LoVo (cell line): ENCODE data around the gene RTN4RL1.

ENCODE experiments used
- DNase-seq: peaks from one replicate; pipeline ENCODE4 v3.0.0-alpha.2; 2016; ENCODE audit warnings: low spot score

Gene RTN4RL1

DNA sequence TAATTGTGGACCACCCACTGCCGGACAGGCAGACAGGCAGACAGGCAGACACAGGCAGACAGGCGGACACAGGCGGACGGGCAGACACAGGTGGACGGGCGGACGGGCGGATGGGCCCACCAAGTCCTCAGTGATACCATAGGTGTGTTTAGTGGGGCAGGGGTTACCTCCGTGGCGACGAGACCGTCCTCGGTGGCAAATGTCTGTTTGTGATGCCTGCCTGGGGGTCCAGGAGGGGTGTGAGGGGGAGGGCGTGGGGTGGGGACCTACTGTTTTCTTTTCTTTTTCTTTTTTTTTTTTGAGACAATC, 76.7 kb downstream of the RTN4RL1 start:
- no peak for DNase-seq

DNA sequence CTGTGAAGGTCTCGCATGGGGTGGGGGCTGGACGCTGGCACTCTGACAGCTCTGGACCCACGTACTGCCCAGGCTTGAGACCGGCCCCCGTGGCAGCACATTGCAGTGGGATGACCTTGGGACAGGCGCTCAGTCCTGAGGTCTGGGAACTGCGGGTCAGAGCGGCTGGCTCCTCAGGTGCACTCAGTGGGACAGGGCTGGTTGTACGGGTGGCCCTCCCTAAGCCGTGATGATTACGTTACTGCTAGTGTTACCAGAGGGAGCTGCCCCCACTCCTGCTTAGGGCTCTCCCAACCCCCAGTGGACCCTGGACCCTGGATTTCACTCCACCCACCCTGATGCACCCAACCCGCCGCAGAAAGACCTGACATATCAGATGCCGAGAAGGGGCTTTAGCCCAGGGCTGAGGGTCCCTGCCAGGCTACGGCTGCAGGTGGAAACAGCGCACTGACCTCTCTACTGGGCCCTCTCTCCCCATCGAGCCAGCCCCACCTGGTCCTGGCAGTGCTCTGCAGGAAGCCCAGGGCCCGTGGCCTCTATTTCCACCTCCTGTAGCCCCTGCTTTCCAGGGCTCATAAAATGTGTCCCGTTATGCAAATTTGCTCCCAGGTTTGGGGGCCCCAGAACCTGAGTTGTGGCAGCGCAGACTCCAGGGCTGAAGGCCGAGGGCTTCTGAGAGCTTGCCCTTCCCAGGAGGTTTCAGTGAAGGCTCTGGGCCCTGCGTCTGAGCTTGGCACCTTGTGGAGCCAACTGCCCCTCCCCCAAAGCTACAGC, 77.2 kb downstream of the RTN4RL1 start:
- no peak for DNase-seq

DNA sequence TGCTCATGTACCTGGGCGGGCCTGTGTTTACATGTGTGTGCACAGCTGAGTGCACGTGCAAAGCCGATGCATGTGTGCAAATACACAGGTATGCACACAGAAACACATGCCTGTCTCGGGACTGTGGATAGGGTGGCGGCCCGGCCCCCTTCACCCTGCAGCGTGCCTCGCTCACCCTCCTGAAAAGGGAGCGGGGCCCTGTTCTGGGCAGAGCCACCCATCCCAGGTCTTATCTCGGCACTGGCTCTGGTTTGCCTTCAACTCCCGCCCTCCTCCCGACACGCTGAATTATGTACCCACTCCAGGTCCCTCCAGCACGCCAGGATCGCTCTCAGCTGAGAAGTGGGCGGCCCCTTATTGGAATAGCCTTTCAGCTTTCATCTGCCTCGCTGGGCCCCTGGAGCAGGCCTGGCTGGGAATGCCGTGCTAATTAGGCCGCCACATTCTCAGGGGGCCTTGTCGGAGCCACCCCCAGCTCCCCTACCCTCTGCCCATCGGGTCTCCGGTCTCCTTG, 77.8 kb downstream of the RTN4RL1 start:
- DNase-seq = no peak

DNA sequence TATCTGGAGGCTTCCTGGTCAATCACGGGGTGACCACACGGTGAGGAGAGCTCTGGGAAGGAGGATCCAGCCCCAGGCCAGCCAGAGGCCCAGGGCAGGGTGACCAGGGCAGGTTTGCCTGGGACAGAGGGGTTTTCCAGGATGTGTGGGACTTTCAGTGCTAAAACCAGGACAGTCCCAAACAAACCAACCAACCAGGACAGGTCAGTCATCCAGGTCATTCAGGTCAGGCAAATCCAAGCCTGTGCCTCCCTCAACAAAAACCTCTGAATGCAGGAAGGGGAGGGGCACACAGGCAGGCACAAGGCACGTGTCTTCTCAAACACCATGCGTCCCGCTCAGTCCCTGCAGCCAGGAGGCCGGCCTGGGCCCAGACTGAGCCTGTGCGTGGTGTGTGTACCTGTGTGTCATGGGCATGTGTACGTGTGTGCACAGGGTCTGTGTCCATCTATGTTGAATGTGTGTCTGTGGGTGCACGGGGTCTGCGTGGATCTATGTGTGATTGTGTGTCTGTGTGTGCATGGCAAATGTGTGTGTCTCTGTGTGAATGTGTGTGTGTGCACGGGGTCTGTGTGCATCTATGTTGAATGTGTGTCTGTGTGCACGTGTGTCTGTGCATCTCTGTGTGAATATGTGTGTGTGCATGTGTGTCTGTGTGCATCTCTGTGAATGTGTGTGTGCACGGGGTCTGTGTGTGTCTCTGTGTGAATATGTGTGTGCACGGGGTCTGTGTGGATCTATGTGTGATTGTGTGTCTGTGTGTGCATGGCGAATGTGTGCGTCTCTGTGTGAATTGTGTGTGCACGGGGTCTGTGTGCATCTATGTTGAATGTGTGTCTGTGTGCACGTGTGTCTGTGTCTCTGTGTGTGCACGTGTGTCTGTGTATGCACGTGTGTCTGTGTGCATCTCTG, 78.9 kb downstream of the RTN4RL1 start:
- DNase-seq = no peak

DNA sequence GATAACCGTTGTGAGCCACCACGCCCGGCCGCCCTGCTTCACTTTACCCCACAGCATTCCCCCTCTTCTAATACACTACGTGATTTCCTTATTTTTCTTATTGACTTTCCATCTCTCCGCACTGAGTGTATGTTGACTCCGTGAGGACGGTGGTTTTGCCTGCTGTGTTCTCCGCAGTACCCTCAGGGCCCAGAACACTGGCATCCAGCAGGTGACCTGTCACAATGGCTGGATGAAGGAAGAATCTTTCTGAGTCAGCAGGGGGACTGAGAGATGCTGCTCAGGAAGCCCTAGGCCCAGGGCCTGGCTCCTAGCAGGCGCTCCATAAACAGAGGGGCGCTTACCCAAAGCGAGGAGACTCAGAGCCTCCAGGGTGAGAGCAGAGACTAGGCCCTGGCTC, 79.5 kb downstream of the RTN4RL1 start:
- DNase-seq = no peak

DNA sequence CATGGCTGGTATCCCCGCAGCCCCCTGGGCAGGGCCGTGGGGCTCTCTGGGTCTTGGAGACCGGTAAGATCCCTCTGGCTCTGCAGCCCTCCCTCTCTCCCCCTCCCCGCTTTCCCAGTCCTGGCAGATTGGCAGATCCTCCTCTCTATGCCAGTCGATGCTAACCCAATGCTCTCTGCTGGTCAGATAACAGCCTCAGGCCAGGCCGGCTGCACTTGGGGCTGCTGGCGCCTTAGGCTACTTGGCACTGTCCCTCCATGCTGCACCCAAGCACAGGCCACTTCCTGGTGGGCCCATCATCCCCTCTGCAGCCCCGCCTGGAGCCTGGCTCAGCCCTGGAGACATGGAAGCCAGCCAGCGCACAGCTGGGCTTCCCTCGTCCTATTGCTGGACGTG, 81.7 kb downstream of the RTN4RL1 start:
- DNase-seq = no peak

DNA sequence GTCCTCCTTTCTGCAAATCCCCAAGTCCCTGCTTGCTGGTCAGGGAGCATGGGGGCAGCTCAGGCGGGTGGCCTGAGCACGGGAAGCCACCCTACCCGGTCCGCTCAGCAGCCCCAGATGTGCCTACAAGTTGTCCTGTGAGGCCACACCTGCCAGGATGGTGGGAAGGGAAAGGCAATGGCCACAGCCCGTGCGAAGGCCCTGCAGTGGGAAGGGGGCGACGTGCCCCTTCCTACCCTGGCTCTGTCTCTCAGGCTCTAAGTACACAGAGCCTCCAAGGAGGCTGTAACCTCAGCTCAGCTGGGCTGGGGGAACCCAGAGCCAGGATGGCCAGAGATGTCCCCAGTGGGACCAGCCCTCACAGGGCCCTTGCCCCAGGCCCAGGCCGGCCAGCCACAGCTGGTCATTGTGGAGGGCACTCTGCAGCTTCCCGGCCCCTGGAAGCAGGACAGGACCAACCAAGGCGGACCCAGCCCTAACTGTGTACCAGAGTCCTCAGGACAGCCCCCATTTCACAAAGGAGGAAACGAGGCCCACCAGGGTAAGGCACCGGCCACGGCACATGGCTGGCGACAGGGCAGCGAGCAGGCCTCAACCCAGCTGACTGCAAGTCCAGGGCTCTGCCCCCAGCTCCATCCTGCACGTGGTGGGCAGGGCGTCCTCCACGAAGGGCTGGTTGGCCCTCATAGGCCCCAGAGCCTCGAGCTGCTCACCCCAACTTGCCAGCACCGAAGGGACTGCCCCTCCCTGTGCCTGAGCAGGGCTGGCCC, 82.3 kb downstream of the RTN4RL1 start:
- no peak for DNase-seq

DNA sequence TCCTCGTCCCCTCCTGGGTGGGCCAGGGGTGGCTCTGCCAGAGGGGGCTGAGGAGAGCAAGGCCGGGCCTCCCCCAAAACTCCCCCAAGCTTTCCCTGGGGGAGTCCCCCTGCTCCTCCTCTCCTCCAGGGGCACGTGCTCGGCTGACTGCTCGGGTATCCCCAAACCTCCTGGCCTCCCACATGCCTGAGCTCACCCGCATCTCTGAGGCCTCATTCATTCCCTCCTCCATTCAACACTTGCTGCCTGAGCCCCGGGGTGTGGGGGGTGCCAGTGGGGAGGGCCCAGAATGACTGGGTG, 83.1 kb downstream of the RTN4RL1 start:
- no peak for DNase-seq

DNA sequence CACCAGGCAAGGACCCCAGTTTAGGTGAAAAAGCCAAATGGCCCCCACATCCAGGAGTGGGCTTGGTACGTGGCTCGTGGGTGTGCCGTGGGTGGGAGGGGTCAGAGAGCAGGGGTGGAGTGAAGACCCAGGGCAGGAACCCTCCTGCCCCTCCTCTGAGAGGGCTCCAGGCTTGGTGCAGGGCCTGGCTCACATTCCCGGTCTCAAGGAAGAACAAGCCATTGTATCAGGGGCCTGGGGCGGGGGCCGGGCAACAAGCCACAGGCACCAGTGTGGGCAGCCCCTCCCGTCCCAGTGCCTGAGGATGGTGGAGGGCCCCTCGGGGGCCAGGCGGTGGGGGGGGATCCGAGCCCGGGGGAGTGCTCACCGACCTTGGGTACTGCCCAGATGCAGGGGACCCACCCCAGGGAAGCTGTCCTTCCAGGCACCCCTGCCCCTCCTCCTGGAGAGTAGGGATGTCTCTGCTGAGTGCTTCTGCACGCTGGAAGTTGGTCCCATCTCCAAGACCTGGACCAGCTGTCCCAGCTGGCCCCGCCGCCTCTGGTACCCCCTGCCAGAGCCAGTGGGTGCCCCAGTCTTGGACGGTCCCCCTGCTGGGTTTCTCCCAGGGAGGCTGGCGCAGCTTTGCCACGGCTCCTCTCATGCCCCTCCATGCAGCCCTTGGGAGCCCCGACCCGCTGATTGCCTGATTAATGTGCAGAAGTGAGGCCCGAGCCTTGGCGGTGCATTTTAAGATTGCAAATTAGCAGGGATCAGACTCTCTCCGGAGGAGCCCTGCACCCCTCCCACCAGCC, 83.7 kb downstream of the RTN4RL1 start:
- no peak for DNase-seq

DNA sequence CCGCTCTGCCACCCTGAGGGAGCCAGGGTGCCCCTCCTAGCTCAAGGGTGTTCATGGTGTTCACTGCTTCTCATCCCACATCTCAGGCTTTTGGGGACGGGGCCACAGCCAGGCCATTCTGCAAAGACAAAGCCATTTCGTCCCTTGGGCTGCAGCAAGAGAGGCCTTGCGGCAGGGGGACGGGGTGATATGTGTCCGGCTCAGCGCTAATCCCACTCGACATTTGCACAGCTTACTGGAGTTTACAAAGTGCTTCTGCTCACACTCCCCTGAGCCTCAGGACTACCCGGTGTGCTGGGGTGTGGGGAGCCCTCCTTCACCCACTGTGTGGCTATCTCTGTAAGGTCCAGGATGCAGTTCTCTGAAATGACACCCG, 84.3 kb downstream of the RTN4RL1 start:
- no peak for DNase-seq

DNA sequence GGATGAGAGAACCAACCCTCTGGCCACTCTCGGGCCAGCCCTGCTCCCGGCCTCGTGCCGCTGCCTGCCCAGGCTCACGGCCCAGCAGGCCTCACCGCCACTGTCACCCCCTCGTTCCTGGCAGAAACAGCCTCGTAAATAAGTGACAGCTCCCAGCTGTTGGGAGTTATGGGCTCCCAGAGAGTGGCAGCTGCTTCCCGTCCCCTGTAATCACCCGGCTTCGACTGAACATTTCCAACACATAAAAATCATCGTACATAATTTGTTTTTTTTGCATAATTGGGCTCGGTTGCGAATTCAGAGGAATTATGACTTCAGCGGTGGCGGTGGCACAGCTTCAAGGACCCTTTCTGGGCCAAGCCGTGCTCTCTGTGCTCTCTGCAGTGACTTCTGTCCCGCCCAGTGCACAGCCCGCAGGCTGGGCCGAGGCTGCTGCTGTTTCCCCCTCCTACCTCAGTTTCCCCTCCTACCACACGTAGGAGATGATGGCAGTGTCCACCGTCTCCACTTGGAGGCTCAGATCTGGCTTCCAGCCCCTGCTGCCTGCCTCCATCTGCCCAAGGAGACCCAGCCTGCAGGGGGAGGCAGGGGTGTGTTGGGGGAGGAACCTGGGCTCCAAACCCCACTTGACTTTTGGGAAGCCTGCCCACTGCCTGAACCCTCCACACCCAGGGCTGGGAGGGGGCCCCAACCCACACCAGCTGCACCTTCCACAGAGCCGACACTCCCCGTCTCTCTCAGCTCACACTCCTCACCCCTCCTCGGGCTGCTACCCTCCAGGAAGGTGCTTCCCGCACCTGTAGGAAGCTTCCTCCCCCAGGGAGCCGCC, 84.9 kb downstream of the RTN4RL1 start:
- no peak for DNase-seq

DNA sequence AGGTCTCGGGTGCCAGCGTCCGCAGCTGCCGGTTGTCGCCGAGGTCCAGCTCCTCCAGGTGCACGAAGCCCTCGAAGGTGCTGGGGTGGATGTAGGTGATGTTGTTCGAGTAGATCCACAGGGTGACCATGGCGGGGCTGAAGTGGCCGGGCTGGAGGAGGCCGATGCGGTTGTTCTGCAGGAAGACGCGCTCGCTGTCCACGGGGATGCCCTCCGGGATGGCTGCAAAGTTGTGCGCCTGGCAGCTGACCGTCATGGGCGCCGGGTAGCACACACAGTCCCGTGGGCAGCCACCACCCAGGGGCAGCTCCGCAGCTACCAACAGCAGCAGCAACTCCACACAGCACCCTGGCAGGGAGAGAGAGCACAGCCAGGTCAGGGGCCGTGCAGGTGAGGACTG, 87.7 kb downstream of the RTN4RL1 start:
- DNase-seq = no peak

DNA sequence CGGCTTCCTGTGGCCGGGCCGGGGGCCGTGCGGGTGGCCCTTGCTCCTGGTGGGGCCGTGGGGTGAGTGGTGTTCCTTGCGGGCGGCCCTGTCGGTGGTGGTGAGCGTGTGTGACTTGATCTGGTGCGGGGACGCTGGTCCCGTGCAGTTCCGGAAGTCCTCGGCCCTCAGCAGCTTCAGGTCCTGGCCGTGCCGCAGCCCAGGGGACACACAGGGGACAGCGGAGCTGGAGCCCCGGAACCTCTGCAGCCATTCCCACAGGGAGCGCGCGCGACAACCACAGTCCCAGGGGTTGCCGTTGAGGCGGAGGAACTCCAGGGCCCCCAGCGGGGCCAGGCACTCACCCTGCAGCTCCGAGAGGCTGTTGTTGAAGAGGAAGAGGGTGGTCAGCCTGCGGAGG, 88.4 kb downstream of the RTN4RL1 start:
- DNase-seq = no peak

DNA sequence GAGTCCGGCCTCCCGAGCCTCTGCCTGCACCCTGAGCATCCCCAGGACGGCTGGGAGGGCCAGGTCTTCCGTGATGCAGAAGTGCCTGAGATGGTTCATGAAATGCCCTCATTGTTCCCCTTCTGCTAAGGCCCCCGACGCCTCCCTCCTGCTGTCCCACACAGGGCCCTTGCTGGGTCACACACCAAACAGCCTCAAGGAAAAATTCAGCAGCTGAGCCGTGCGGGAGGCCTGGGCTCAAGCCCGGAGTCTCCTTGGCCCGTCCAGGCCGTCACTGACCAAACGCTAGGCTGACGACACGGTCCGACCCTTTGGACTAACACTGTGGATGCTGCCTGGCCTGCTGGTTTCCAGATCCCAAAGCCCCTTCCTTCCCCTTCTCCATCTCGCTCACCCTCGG, 90.2 kb downstream of the RTN4RL1 start:
- DNase-seq = no peak

DNA sequence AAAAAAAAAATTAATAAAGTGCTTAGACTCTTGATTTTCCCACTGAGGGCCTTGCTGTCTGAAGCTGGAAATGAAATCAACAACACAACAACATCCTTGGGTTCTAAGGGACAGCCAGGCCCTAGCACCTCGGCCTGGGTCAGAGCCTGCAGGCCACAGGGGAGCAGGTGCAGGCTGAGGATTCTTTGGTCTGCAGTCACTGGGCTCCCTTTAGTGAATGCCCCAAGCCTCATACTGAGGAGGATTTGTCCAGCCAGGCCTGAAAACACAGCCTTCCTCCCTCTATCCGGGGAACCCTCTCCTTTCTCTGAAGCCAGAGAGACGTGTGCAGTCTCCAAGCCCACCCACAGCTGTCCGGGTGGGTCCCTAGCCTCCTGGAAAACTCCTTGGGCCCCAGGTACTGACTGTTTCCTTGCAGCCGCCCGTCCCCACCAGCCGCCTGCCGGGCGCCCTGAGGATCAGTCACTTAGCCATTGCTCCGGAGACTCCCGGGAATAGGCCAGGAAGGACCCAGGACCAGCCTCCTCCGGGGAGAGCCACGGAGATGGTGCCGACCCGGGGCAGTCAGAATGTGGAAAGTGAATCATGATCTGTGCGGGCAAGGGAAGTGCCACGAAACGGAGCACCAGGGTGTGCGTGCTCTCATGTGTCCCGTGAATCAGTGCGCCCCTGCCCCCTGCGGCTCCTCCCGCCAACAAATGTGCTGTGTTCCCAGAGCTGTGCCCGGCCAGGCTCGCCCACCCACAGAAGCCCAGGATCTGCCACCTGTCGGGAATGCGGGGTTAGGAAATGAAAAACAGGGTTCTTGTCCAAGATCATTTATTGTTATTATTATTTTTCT, 91.0 kb downstream of the RTN4RL1 start:
- no peak for DNase-seq

DNA sequence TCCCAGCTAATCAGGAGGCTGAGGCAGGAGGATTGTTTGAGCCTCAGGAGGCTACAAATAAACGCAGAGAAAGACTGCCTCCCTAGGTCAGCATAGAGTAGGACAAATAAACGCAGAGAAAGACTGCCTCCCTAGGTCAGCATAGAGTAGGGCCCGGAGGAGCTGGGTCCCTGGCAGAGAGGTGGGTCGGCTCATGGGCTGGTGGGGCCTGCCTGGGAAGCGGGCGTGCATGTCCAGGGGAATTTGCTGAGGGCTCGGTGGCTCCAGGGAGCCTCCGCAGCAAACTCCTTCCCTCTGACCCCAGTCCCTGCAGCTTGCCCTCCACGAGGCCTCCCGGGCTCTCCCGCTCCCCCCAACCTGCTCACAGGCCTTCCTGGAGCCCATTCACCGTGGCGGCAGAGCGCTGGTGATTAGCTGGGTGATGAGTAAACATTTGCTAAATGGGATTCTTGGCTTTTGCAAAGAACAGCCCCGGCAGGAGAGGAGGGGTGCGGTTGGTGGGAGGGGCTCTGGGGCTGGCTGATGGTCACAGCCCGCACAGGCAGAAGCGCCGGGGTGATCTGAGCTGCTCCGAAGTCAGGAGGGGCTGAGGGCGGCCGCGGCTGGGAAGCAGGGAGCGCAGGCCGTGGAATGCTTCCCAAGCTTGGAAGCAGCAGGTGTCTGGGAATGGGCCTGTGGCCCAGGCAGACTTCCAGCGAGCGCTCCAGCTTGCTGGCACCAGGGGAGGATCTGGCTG, 93.1 kb downstream of the RTN4RL1 start:
- no peak for DNase-seq

DNA sequence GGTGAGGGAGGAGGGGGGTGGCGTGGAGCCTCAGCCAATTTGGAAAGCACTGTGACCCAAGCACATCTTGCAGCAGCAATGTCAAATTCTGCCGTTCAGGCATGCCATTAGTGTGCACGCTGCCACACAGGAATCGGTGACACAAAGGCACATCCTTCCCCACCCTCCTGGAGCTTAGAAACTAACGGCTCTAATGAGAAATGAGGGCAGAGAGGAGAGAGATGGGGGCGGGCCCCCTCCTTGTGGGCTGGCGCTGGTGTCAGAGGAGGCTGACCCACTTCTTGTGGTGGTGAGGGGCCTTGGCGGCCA, 94.8 kb downstream of the RTN4RL1 start:
- DNase-seq = no peak

DNA sequence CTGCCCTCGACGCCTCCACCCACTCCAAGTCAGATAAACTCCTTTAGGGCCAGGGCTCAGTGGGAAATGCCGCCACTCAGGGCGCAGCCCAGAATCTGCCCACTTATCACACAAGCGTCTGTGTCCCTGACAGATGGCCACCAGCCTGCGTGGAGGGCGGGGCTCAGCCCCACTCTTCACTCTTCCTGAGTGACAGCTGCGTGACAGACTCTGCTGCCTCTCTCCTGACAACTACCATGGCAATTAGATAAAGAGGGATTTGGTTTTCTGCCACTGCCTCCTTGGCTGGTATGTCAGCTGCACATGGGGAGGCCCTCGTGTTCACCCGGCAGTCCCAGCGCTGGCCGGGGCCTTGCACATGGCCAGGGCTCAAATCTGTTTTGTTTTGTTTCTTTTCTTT, 96.2 kb downstream of the RTN4RL1 start:
- DNase-seq = no peak

DNA sequence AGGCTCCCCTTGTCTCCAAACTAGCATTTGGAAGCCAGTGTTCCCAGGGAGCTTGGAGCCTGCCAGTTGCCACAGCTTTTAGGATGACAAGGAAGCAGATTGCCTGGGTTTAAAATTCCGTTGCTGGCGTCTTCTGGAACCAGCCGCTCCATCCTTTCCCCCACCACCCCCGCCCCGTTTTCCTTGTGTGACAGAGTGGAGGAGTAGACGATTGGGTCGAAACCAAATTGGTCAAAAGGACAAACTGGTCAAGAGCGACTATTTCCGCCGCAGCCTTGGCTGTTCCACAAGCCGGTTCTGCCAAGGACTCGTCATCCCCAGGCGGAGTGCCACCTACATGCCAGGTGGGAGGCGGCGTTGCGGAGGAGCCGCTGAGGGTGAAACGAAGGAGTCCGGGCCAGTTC, 104.2 kb downstream of the RTN4RL1 start:
- DNase-seq = no peak

DNA sequence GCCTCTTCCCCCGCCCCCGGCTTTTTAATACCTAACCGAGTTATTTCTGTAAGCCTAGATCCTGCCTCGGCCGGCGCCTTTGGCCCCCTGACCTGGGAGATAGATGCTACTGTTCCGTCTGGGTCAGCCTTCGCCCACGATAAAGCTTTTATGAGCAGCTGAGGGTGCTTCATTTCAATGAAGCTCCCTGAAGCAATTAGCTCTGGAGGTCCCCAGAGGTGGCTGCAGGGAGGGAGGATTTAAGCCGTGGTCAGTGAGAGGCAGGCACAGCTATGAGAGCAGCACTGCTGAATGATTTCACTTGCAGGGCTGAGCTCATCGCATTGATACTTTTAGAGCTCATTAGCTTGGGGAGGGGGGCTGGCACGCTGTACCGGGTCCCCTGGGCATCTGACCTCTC, 105.9 kb downstream of the RTN4RL1 start:
- no peak for DNase-seq
